ENCODE data around the gene LRP6.

- TF ChIP-seq CTCF (IDR thresholded peaks at IDR 0.05; ENCODE audit: insufficient read depth, low read depth, low read length): no peak
- TF ChIP-seq EZH2 (IDR thresholded peaks at IDR 0.05; ENCODE audit: insufficient read depth, low read length): no peak
Measured at GRCh38 chr12:12156828-12157227, 110.0 kb downstream of the LRP6 start.

Measured in astrocyte (in vitro differentiated cells and primary cell).